NCI-H2029 treated with DMSO at 0.1 percent for 48 hours (cell line): ENCODE data around the gene FAM72C.
"Not testable (repeated sequence)": the region's sequence is repeated elsewhere in the genome, so short reads cannot be mapped to it uniquely, and the experiment has no call there.

Experiments
- DNase-seq: peaks from one replicate; lab custom pipeline; 2025; lab: John Stamatoyannopoulos, UW

Gene FAM72C

DNA sequence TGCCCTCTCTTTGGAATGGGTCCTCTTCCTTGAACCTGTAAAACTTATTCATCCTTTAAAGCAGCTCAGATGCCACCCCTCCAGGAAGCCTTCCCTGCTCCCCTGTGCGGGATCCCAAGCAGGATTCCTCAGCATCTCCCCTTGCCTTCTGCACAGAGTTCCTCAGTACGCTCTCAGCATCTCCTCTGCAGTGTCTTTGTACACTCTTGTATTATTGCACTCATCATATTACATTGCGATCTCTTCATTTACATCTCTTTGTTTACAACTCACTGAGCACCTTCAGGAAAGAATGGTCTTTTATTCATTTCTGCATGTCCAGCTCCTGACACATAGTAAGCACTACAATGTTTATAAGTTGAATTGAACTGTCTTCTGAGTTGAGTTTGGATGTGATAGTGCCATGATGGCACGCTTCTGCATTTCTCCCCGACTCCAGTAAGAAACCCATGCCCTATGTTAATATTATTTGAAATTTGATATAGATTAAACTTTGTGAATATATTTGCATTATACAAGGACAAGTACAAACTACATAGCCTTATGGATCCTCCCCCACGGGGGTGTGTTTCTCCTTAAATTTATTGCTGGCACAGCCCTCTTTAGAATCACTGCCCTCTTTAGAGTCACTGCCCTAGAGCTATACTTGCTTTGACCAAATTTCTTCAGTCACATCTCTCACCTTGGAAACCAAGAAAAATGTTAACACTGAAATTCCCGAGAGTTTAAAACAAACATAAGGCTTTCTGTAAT lies 13.1 kb upstream of the FAM72C start:
- DNase-seq, result not testable (repeated sequence)

DNA sequence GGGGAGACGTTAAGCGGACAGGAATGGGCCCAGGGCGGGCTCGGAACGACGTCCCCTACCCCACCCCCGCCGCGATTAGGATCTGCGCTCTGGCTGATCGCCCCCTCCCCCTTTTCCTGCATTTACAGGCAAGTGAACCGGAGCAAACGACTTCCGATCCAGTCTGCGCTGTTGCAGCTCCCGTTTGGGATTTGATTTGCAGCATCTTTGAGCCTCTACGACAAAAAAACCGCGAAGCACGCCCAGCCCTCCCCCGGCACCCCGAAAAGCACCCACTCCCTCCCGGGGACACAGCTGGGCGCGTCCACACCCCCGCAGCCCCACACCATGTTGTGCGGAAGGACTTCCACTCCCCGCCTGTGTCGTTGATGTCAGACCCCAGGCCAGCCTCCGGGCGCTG lies 2.6 kb upstream of the FAM72C start:
- DNase-seq, result not testable (repeated sequence)

DNA sequence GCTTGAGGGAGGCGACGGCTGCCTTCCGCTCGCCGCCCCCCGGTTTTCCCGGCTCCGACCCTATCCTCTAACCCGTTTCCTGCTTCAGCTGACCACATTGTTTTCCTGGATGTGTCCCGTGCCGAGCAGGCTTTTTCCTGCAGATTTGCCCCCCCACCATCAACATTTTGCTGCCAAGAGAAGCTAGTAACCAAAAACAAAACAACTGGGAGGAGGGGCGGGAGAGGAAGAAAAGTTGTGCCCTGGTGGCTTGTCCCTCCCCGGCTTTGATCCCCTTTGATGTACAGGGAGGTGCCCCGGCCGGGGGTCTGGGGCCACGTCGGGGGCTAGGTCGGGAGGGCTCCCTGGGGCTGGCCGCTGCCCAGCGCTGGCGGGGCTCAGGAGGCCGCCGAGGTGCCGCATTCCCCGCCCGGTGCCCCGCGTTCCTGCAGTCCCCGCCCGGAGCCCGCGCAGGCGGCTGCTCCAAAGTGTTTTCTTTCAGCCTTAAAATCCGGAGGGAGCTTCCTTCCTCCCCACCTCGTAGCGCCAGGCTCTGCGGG lies 2.2 kb upstream of the FAM72C start:
- not testable (repeated sequence) for DNase-seq

DNA sequence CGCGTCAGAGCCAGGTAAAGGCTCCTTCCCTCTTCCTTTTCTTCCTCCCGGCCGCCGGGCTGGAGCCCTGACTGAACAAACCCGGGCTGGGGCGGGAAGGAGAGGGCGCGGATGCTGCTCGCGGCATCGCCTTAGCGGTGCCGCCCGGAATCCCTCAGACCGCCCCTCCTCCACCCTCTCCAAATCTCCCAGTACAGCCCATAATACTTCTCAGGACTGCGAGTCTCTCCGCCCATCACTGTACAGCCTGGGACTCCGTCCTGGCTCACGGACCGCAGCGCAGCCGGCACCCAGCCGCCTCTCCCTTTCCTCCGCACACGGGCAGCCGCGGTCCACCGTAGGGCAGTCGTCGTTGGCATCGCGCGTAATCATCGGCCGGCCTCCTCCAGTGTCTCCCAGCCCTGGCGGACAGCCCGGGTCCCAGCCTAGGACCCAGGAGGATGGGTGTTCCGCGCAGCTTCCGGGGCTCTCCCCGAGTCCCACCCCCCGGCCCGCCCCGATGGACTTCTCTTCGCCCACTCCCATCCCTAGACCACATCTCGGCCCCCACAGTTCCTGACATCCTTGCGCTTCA lies 1.1 kb upstream of the FAM72C start:
- not testable (repeated sequence) for DNase-seq

DNA sequence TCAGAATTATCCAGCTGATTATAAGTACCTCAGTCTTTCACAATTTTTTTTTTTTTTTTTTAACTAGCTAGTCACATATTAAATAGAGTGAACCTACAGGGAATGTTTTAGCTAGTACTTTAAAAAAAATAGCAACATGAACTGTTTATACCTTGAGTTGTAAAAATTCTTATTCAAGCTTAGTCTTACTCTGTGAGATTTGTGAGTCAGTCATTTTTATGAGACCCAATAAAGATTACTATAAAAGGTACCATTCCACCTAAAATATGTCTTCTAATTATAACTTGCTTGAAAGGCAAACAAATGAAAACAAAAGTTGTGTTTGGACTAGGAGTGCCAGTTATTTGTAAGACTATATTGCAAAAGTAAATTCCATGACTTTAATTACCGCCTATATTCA lies 5.9 kb downstream of the FAM72C start:
- not testable (repeated sequence) for DNase-seq

DNA sequence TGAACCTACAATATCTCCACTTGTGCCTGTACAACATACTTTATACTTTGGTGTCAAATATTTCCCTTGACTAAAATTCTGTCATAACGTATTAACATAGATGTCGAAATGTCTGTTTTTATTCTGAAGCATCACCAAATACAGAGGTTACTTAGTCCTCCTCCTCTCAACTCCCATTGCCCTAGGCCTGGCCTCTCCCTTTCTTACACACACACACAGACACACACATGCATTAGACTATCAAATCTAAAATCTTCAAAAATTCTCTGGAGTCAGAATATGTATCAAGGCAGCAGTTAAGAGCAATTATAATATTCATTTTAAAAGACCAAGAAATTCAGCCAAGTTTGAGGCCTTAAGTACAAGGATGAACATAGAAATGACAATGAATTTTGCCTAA lies 7.5 kb downstream of the FAM72C start:
- not testable (repeated sequence) for DNase-seq

DNA sequence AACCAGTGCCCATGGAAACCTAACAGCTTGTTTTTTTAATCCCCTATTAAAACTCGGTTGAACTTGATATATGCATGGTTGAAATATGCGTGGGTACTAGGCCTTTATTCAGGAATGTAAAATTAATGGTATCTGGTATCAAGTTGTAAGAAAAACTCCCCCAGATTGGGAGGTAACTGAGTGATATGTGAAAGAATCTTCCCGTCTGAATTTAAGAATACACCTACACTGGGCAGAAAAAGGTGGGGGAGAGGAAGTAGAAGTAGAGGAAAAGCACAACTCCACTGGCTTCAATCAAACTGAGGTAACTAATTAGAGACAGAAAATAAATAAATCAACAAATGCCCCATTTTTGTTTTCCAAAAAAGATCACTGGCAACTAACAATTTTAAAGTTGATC lies 15.9 kb downstream of the FAM72C start:
- not testable (repeated sequence) for DNase-seq

DNA sequence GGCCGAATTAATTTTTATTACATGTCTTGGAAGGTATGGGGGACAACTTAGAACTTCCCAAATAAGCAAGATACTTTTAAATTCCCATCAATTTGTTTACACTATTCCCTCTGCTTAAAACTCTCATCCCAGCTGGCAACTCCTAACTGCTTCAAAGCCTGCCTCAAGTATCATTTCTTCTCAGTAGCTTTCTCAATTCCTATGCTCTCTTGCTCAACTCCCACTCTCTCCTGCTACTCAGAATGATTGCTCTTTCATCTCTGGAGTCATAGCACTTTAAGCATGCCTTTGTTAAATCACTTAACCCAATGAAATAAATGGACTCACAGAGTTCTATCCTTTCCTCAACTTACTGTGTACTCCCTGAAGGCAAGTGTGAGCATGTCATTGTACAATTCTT lies 18.9 kb downstream of the FAM72C start:
- DNase-seq, result not testable (repeated sequence)

- DNase-seq, result not testable (repeated sequence)
Observed at GRCh38 chr1:143951485-143952391, 20.0 kb downstream of the FAM72C start.

GRCh38 chr1:143947749-143948148 lies 24.0 kb downstream of the FAM72C start:
- not testable (repeated sequence) for DNase-seq

GRCh38 chr1:143945253-143945652 lies 26.5 kb downstream of the FAM72C start:
- DNase-seq, result not testable (repeated sequence)

- DNase-seq, result not testable (repeated sequence)
Observed at GRCh38 chr1:143944576-143945240, 27.1 kb downstream of the FAM72C start.

DNA sequence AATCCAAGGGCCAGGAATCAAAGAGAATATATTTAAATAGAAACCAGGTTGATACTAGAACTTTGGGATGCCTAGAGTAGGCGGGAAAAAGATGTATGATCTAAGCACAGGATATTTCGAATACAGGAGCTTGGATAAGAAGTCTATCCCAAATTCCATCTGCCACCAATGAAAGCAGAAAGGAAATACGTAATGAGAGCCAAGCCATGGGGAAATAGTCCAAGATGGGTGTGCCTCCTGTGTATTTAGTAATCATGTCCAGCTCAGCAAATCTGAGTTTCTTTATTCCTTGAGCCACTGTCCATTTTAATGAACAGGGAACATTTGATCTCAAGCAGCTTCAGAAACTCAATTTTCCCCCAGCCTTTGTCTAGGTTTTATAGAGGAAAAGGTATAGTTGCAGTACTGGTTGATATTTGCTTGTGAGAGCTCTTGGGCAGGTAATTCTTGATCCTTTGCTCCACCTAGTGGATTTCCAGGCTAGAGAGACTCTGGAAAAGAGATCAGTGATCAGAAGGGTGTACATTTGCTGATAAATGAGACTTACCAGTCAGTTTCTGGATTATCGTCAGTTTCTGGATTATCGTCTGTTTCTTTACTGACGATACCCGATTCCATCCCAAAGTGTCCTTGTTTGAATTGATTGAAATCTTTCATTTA lies 28.3 kb downstream of the FAM72C start:
- not testable (repeated sequence) for DNase-seq

DNA sequence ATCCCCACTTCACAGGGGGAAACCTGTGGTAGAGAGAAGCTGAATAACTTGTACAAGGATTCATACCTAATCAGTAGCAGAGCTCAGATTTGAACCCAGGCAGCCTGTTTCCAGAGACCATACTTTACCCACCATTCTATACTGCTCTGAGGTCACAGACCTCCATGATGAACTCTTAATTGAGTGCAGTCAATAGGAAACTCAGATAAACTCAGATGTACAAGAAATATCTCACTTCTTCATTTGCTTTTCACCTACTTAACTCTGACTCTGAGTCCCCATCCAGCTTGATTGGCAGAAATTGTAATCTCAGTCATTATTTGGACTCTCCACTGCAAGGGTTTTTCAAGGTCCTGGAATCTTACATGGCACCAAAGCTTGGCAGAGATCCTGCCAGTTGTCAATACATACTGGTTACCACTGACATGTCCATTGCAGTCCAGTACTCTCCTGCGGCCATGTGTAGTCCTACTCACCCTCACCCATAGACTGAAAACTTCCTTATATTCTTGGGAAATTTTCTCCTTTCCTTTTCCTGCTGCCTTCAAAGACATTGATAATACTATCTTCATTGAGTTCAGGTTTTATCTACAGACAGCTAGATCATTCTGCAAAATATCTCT lies 29.4 kb downstream of the FAM72C start:
- not testable (repeated sequence) for DNase-seq

DNA sequence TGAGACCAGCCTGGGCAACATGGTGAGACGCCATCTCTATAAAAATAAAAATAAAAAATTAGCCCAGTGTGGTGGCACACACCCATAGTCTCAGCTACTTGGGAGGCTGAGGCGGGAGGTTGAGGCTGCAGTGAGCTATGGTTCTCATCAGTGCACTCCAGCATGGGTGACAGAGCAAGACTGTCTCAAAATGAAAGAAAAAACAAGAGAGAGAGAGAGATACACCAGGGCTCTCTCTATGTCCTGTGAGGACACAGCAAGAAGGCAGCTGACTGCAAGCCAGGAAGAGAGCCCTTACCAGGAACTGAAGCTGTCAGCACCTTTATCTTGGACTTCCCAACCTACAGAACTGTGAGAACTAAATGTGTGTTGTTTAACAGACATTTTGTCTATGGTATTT lies 32.1 kb downstream of the FAM72C start:
- not testable (repeated sequence) for DNase-seq

- not testable (repeated sequence) for DNase-seq
Observed at GRCh38 chr1:143938922-143939321, 32.9 kb downstream of the FAM72C start.

- not testable (repeated sequence) for DNase-seq
Observed at GRCh38 chr1:143936457-143937115, 35.2 kb downstream of the FAM72C start.

GRCh38 chr1:143919127-143919526 lies 52.7 kb downstream of the FAM72C start:
- DNase-seq, result not testable (repeated sequence)

DNA sequence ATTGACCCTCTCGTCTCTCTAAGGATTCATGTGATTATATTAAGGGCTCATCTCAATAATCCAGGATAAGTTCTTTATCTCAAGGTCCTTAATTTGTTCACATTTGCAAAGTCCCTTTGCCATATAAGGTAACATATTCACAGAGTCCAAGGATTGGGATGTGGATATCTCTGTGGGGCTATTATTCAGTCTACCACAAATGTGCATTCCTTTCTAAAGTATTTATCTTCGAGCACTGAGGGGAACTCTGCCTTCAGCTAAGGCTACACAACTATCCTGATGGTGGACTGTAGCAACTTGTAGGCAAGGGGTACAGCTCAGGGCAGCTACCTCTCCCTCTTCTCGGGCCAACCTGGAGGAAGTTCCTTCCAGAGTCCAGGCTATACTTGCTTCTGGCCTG lies 53.2 kb downstream of the FAM72C start:
- DNase-seq, result not testable (repeated sequence)

- not testable (repeated sequence) for DNase-seq
Observed at GRCh38 chr1:143913705-143914104, 58.1 kb downstream of the FAM72C start.
